ENCODE data around the gene SHMT1. TPM values are rescaled to one million over a fixed set of nuclear protein-coding genes. Genes with fewer than 3 reads are reported as not detected.
A peak's percentile ranks its signal among the peaks of the same experiment; 100 is the strongest.
"Not testable (repeated sequence)": the region's sequence is repeated elsewhere in the genome, so short reads cannot be mapped to it uniquely, and the experiment has no call there.

SHMT1 gene
- total and polyA plus RNA-seq, 11 donors, result 3.8 to 15.5 (median 7.1) TPM

GRCh38 chr17:18356624-18357023, 6.7 kb downstream of the SHMT1 start:
- Histone ChIP-seq H3K27me3 (no peaks in the 10 kb centered on the region), H3K4me3 (no peak overlapping the region), H3K27ac (peak overlapping the region in 1 of 12 donors; percentile 79), H3K4me1 (peaks cover 0 to 18% (median 0%) of the 10 kb centered on the region in 12 donors), H3K36me3 (peaks cover 0 to 35% (median 15%) of the 10 kb centered on the region in 9 donors), H3K9me3 (no peaks in the 10 kb centered on the region)
- intact Hi-C loops (cut with DNase I), result no loop called here
- ATAC-seq (peak in 3 of 4 donors; percentile 58 to 60 (median 59)), DNase-seq (peak in 3 of 5 donors; percentile 35 to 54 (median 44))
- TF ChIP-seq CTCF (IDR thresholded peaks at IDR 0.05) (no peak), POLR2A (IDR thresholded peaks at IDR 0.05) (no peak)
- 86 to 93% (median 92%) methylated on average over 10 of the region's 10 CpGs for WGBS, 4 donors

- no peak for DNase-seq
- ATAC-seq, result no peak
- intact Hi-C loops (cut with DNase I), result no loop called here
- no peaks in the 10 kb centered on the region for H3K27me3 ChIP-seq
- no peak overlapping the region for H3K27ac ChIP-seq
- H3K4me1 ChIP-seq, result peaks cover 0 to 18% (median 0%) of the 10 kb centered on the region in 12 donors
- H3K36me3 ChIP-seq, result peaks cover 0 to 48% (median 18%) of the 10 kb centered on the region in 9 donors
- no peaks in the 10 kb centered on the region for H3K9me3 ChIP-seq
- 93 to 94% (median 94%) methylated on average over 6 of the region's 6 CpGs for WGBS, 4 donors
- no peak overlapping the region for H3K4me3 ChIP-seq
- TF ChIP-seq POLR2A (IDR thresholded peaks at IDR 0.05), result no peak
Measured at GRCh38 chr17:18353541-18353940, 9.8 kb downstream of the SHMT1 start.

GRCh38 chr17:18344021-18344420, 19.3 kb downstream of the SHMT1 start:
- H3K36me3 ChIP-seq, result peaks cover 0 to 74% (median 46%) of the 10 kb centered on the region in 9 donors
- no peak for TF ChIP-seq POLR2A (IDR thresholded peaks at IDR 0.05)
- no peak for TF ChIP-seq CTCF (IDR thresholded peaks at IDR 0.05)
- no peaks in the 10 kb centered on the region for H3K4me1 ChIP-seq
- H3K27me3 ChIP-seq, result no peaks in the 10 kb centered on the region
- ATAC-seq (no peak), DNase-seq (no peak)
- H3K4me3 ChIP-seq, result no peak overlapping the region
- no peaks in the 10 kb centered on the region for H3K9me3 ChIP-seq
- no peak overlapping the region for H3K27ac ChIP-seq
- intact Hi-C loops (cut with DNase I), result no loop called here
- 91 to 94% (median 93%) methylated on average over 5 of the region's 5 CpGs for WGBS, 4 donors

- TF ChIP-seq POLR2A (IDR thresholded peaks at IDR 0.05) (no peak), CTCF (IDR thresholded peaks at IDR 0.05) (no peak)
- no peaks in the 10 kb centered on the region for H3K27me3 ChIP-seq
- intact Hi-C loops (cut with DNase I), result no loop called here
- ATAC-seq, result no peak
- peaks cover 0 to 64% (median 27%) of the 10 kb centered on the region in 9 donors for H3K36me3 ChIP-seq
- DNase-seq, result peak in 1 of 5 donors; percentile 10
- H3K4me1 ChIP-seq, result no peaks in the 10 kb centered on the region
- 90 to 98% (median 97%) methylated on average over 7 to 13 of the region's 13 CpGs for WGBS, 4 donors
- no peaks in the 10 kb centered on the region for H3K9me3 ChIP-seq
- no peak overlapping the region for H3K4me3 ChIP-seq
- no peak overlapping the region for H3K27ac ChIP-seq
Measured at GRCh38 chr17:18339933-18340332, 23.4 kb downstream of the SHMT1 start.

GRCh38 chr17:18338158-18338557, 25.2 kb downstream of the SHMT1 start:
- H3K27ac ChIP-seq; H3K4me1 ChIP-seq; H3K9me3 ChIP-seq; intact Hi-C loops (cut with DNase I); H3K4me3 ChIP-seq; H3K27me3 ChIP-seq; ATAC-seq; DNase-seq: not testable (repeated sequence)
- WGBS, 4 donors, result 94 to 99% (median 96%) methylated on average over 9 to 25 of the region's 25 CpGs
- H3K36me3 ChIP-seq, result peaks cover 0 to 68% (median 28%) of the 10 kb centered on the region in 9 donors
